Caco-2 (cell line): ENCODE results near the gene PBOV1. TPM values are rescaled to one million over a fixed set of nuclear protein-coding genes. Genes with fewer than 3 reads are reported as not detected.
"Not testable (repeated sequence)": the region's sequence is repeated elsewhere in the genome, so short reads cannot be mapped to it uniquely, and the experiment has no call there.

ENCODE experiments used
- BruUV-seq: library from RNA; stranded (reverse); fragments of 400-500 nt; replicated peaks from 2 replicates; lab custom pipeline; 2021; lab: Mats Ljungman, UMichigan
- CTCF ChIA-PET: fragments of 300-600 bp; sonication (Branson Sonifier 250); formaldehyde crosslinking; loops from one replicate; lab custom pipeline; 2022; ENCODE audit warnings: antibody characterized with exemption; lab: Charles Lee
- POLR2A ChIA-PET: fragments of 300-600 bp; sonication (Branson Sonifier 250); formaldehyde crosslinking; loops from one replicate; lab custom pipeline; 2022; ENCODE audit warnings: antibody characterized with exemption; lab: Charles Lee
- DNase-seq, 2 experiments: peaks; one replicate each; pipeline versions ENCODE4 v3.0.0 to v3.0.0-alpha.2; 2020 to 2022
- H3K27me3 ChIP-seq: replicated peaks from 2 replicates; pipeline ENCODE4 v1.6.0; 2011; ENCODE audit warnings: low read length; ENCODE audit not compliant: control insufficient read depth, insufficient read depth
- H3K36me3 ChIP-seq: 2 replicates; pipeline ENCODE4 v1.5.1; 2011; ENCODE audit warnings: low read length; ENCODE audit not compliant: control insufficient read depth, insufficient read depth
- H3K4me1 ChIP-seq: fragments of 250-450 bp; sonication (Bioruptor Pico); 2 replicates; pipeline ENCODE4 v1.5.1; 2020; ENCODE audit warnings: mild to moderate bottlenecking
- H3K4me3 ChIP-seq: 2 replicates; pipeline ENCODE4 v1.5.1; 2011; ENCODE audit warnings: low read depth, mild to moderate bottlenecking, control low read depth, low read length
- H3K9me3 ChIP-seq: fragments of 250-450 bp; sonication (Bioruptor Pico); 2 replicates; pipeline ENCODE4 v1.5.1; 2020; ENCODE audit warnings: mild to moderate bottlenecking, moderate library complexity
- H3K27ac Mint-ChIP-seq: one replicate; pipeline ENCODE4 v1.8.0; 2022; ENCODE audit warnings: mixed read lengths; ENCODE audit not compliant: unreplicated experiment
- H3K27me3 Mint-ChIP-seq: one replicate; pipeline ENCODE4 v1.8.0; 2022; ENCODE audit warnings: mixed read lengths; ENCODE audit not compliant: insufficient read depth, unreplicated experiment
- H3K36me3 Mint-ChIP-seq: one replicate; pipeline ENCODE4 v1.8.0; 2022; ENCODE audit warnings: mild to moderate bottlenecking, mixed read lengths; ENCODE audit not compliant: insufficient read depth, unreplicated experiment
- H3K4me1 Mint-ChIP-seq: one replicate; pipeline ENCODE4 v1.8.0; 2022; ENCODE audit warnings: low read depth, mixed read lengths; ENCODE audit not compliant: unreplicated experiment
- H3K4me3 Mint-ChIP-seq: one replicate; pipeline ENCODE4 v1.8.0; 2022; ENCODE audit warnings: mild to moderate bottlenecking, moderate library complexity, mixed read lengths; ENCODE audit not compliant: unreplicated experiment
- H3K9me3 Mint-ChIP-seq: one replicate; pipeline ENCODE4 v1.8.0; 2022; ENCODE audit warnings: mixed read lengths; ENCODE audit not compliant: unreplicated experiment
- CTCF ChIP-seq, 2 experiments: fragments of 200-600 bp in 1 of 2; IDR thresholded peaks; 1 replicate in 1 of 2; 2 replicates in 1 of 2; pipeline versions ENCODE4 v1.5.1 to v1.8.0; 2011 to 2022; ENCODE audit warnings: antibody characterized with exemption in 1 of 2, control low read depth in 1 of 2, inconsistent platforms in 1 of 2, low read depth in 1 of 2, low read length in 1 of 2, mild to moderate bottlenecking in 1 of 2, moderate library complexity in 1 of 2; ENCODE audit not compliant: insufficient read depth in 1 of 2, severe bottlenecking in 1 of 2, unreplicated experiment in 1 of 2
- intact Hi-C: fragments of 100-400 bp; cut with micrococcal nuclease; formaldehyde crosslinking; loops from one replicate; pipeline ENCODE4 v1.10.0; 2022; ENCODE audit not compliant: unreplicated experiment
- total RNA-seq: library from RNA; stranded (reverse); gene quantifications from 2 replicates; pipeline ENCODE4 v1.2.3, GENCODE V29; 2022

Gene PBOV1
- total RNA-seq, 1 experiment from 2014 or later = not detected

GRCh38 chr6:138219398-138219797 is 1.1 kb upstream of the PBOV1 start:
- no peaks in the 10 kb centered on the region for H3K36me3 ChIP-seq
- no peaks in the 10 kb centered on the region for H3K36me3 Mint-ChIP-seq
- no peak for TF ChIP-seq CTCF (IDR thresholded peaks at IDR 0.05; ENCODE audit: insufficient read depth in 1 of 2, low read depth in 1 of 2, low read length in 1 of 2, severe bottlenecking in 1 of 2, unreplicated experiment in 1 of 2)
- BruUV-seq = no TSS peak
- no peaks in the 10 kb centered on the region for H3K27me3 ChIP-seq
- H3K9me3 Mint-ChIP-seq = no peaks in the 10 kb centered on the region
- no peaks in the 10 kb centered on the region for H3K4me1 ChIP-seq
- no peak overlapping the region for H3K4me3 Mint-ChIP-seq
- POLR2A ChIA-PET = no interaction called here
- H3K27ac Mint-ChIP-seq = no peak overlapping the region
- H3K4me3 ChIP-seq = no peak overlapping the region
- intact Hi-C loops = no loop called here
- no peaks in the 10 kb centered on the region for H3K27me3 Mint-ChIP-seq
- H3K4me1 Mint-ChIP-seq = peaks cover 7% of the 10 kb centered on the region
- no peaks in the 10 kb centered on the region for H3K9me3 ChIP-seq
- DNase-seq = no peak
- CTCF ChIA-PET = no interaction called here

- peaks cover 7% of the 10 kb centered on the region for H3K4me1 Mint-ChIP-seq
- Histone ChIP-seq H3K4me3 (no peak overlapping the region), H3K4me1 (no peaks in the 10 kb centered on the region), H3K9me3 (no peaks in the 10 kb centered on the region), H3K36me3 (no peaks in the 10 kb centered on the region), H3K27me3 (no peaks in the 10 kb centered on the region)
- TF ChIP-seq CTCF (IDR thresholded peaks at IDR 0.05; ENCODE audit: insufficient read depth in 1 of 2, low read depth in 1 of 2, low read length in 1 of 2, severe bottlenecking in 1 of 2, unreplicated experiment in 1 of 2) = no peak
- no TSS peak for BruUV-seq
- no peaks in the 10 kb centered on the region for H3K27me3 Mint-ChIP-seq
- ChIA-PET POLR2A (no interaction called here), CTCF (no interaction called here)
- intact Hi-C loops = no loop called here
- H3K36me3 Mint-ChIP-seq = no peaks in the 10 kb centered on the region
- H3K4me3 Mint-ChIP-seq = no peak overlapping the region
- peak overlapping the region; percentile 27 for H3K27ac Mint-ChIP-seq
- DNase-seq = no peak
- no peaks in the 10 kb centered on the region for H3K9me3 Mint-ChIP-seq
These were observed 3.1 kb downstream of the PBOV1 start for GRCh38 chr6:138215093-138215782.

- H3K9me3 ChIP-seq, H3K9me3 Mint-ChIP-seq, POLR2A ChIA-PET, intact Hi-C loops, BruUV-seq, H3K27me3 ChIP-seq, H3K4me3 Mint-ChIP-seq, H3K36me3 ChIP-seq, DNase-seq, H3K4me3 ChIP-seq, H3K36me3 Mint-ChIP-seq, H3K27ac Mint-ChIP-seq, H3K4me1 Mint-ChIP-seq, CTCF ChIA-PET, H3K27me3 Mint-ChIP-seq, H3K4me1 ChIP-seq: not testable (repeated sequence)
These were observed 5.8 kb downstream of the PBOV1 start for GRCh38 chr6:138212530-138212929.
